ENCODE results near the gene CAMTA1.
"Not testable (repeated sequence)": the region's sequence is repeated elsewhere in the genome, so short reads cannot be mapped to it uniquely, and the experiment has no call there.

The CAMTA1 gene

GRCh38 chr1:6785318-6785727 lies at the start of gene CAMTA1:
Gene CAMTA1 (plus strand): TSS chr1:6785454. CDS start chr1:6785531, 77 bp downstream.
- Histone ChIP-seq H3K9me3 (replicated peaks in 1 of 11) (0 out of 22 replicates have a peak, but pooled peaks cover 0 to 12% (median 0%) of the 10 kb centered on the region in 11 experiments), H3K4me2 (peak within 1 kb of the TSS; percentile 88 to 99 (median 96)), H4K20me1 (peaks cover 37 to 46% (median 44%) of the 10 kb centered on the region in 11 experiments; a peak in 21 of 22 replicates), H3K27me3 (no peaks in the 10 kb centered on the region), H3K4me1 (peaks cover 45 to 60% (median 55%) of the 10 kb centered on the region in 10 experiments), H3K4me3 (peak within 1 kb of the TSS; percentile 76 to 98 (median 94)), H3K36me3 (peaks cover 0 to 11% (median 3%) of the 10 kb centered on the region in 11 experiments; a peak in 8 of 22 replicates), H3K9ac (peak within 1 kb of the TSS; percentile 91 to 99 (median 95)), H3K27ac (peak within 1 kb of the TSS; percentile 87 to 99 (median 96))
- TF ChIP-seq Cebpa-rat (IDR thresholded peaks at IDR 0.05), result no peak

- H3K9ac ChIP-seq, result no peak overlapping the region
- H3K27me3 ChIP-seq, result no peaks in the 10 kb centered on the region
- H3K36me3 ChIP-seq, result no peaks in the 10 kb centered on the region
- H3K4me3 ChIP-seq, result no peak overlapping the region
- no peak overlapping the region for H3K4me2 ChIP-seq
- H3K9me3 ChIP-seq (replicated peaks in 1 of 11), result no peaks in the 10 kb centered on the region
- H3K27ac ChIP-seq, result no peak overlapping the region
- H3K4me1 ChIP-seq, result peaks cover 14 to 33% (median 20%) of the 10 kb centered on the region in 10 experiments
- H4K20me1 ChIP-seq, result no peaks in the 10 kb centered on the region
- no peak for TF ChIP-seq Cebpa-rat (IDR thresholded peaks at IDR 0.05)
These were observed 46.1 kb upstream of the CAMTA1 start for GRCh38 chr1:6738987-6739676.

GRCh38 chr1:6742676-6743188 lies 42.5 kb upstream of the CAMTA1 start:
- not testable (repeated sequence) for H4K20me1 ChIP-seq; H3K36me3 ChIP-seq; H3K9me3 ChIP-seq (replicated peaks in 1 of 11); H3K27me3 ChIP-seq
- Histone ChIP-seq H3K9ac (peak overlapping the region in 8 of 11 experiments; percentile 60 to 79 (median 75); a peak in 11 of 22 replicates), H3K27ac (peak overlapping the region in 9 of 11 experiments; percentile 61 to 91 (median 83); a peak in 16 of 22 replicates), H3K4me3 (peak overlapping the region in 5 of 10 experiments; percentile 9 to 54 (median 37); a peak in 4 of 20 replicates), H3K4me2 (peak overlapping the region; percentile 59 to 92 (median 82)), H3K4me1 (peaks cover 15 to 38% (median 29%) of the 10 kb centered on the region in 10 experiments)

- H3K27ac ChIP-seq, result peak overlapping the region; percentile 4 to 91 (median 81); a peak in 20 of 22 replicates
- H3K36me3 ChIP-seq, result no peaks in the 10 kb centered on the region
- H3K27me3 ChIP-seq, result no peaks in the 10 kb centered on the region
- peak overlapping the region; percentile 59 to 92 (median 82) for H3K4me2 ChIP-seq
- H4K20me1 ChIP-seq, result no peaks in the 10 kb centered on the region
- peaks cover 0 to 6% (median 0%) of the 10 kb centered on the region in 11 experiments; a peak in 8 of 22 replicates for H3K9me3 ChIP-seq (replicated peaks in 1 of 11)
- H3K4me1 ChIP-seq, result peaks cover 15 to 38% (median 29%) of the 10 kb centered on the region in 10 experiments
- H3K4me3 ChIP-seq, result peak overlapping the region in 7 of 10 experiments; percentile 6 to 54 (median 35); a peak in 11 of 20 replicates
- no peak for TF ChIP-seq Cebpa-rat (IDR thresholded peaks at IDR 0.05)
- H3K9ac ChIP-seq, result peak overlapping the region in 10 of 11 experiments; percentile 7 to 79 (median 74); a peak in 19 of 22 replicates
These were observed 41.8 kb upstream of the CAMTA1 start for GRCh38 chr1:6743189-6744101.

- peak overlapping the region in 4 of 11 experiments; percentile 81 to 91 (median 87); a peak in 6 of 22 replicates for H3K27ac ChIP-seq
- H3K9me3 ChIP-seq (replicated peaks in 1 of 11), result peaks cover 0 to 17% (median 4%) of the 10 kb centered on the region in 11 experiments; a peak in 10 of 22 replicates
- no peaks in the 10 kb centered on the region for H3K36me3 ChIP-seq
- peaks cover 15 to 47% (median 29%) of the 10 kb centered on the region in 10 experiments for H3K4me1 ChIP-seq
- H3K4me2 ChIP-seq, result peak overlapping the region in 5 of 11 experiments; percentile 83 to 92 (median 87); a peak in 10 of 22 replicates
- no peak for TF ChIP-seq Cebpa-rat (IDR thresholded peaks at IDR 0.05)
- no peaks in the 10 kb centered on the region for H4K20me1 ChIP-seq
- no peak overlapping the region for H3K9ac ChIP-seq
- no peak overlapping the region for H3K4me3 ChIP-seq
- no peaks in the 10 kb centered on the region for H3K27me3 ChIP-seq
These were observed 40.2 kb upstream of the CAMTA1 start for GRCh38 chr1:6745073-6745472.

GRCh38 chr1:6747674-6748073 lies 37.6 kb upstream of the CAMTA1 start:
- Histone ChIP-seq H3K4me2 (no peak overlapping the region), H4K20me1 (no peaks in the 10 kb centered on the region), H3K36me3 (no peaks in the 10 kb centered on the region), H3K4me3 (no peak overlapping the region), H3K9me3 (replicated peaks in 1 of 11) (peaks cover 0 to 17% (median 4%) of the 10 kb centered on the region in 11 experiments; a peak in 10 of 22 replicates), H3K27me3 (no peaks in the 10 kb centered on the region), H3K27ac (no peak overlapping the region), H3K4me1 (peaks cover 14 to 58% (median 33%) of the 10 kb centered on the region in 10 experiments), H3K9ac (no peak overlapping the region)
- TF ChIP-seq Cebpa-rat (IDR thresholded peaks at IDR 0.05), result no peak

- Histone ChIP-seq H3K4me3 (no peak overlapping the region), H3K36me3 (no peaks in the 10 kb centered on the region), H3K27ac (no peak overlapping the region), H3K9me3 (replicated peaks in 1 of 11) (peaks cover 0 to 17% (median 4%) of the 10 kb centered on the region in 11 experiments; a peak in 10 of 22 replicates), H3K4me1 (peaks cover 0 to 30% (median 5%) of the 10 kb centered on the region in 10 experiments; a peak in 11 of 20 replicates), H4K20me1 (no peaks in the 10 kb centered on the region), H3K27me3 (no peaks in the 10 kb centered on the region), H3K9ac (no peak overlapping the region), H3K4me2 (no peak overlapping the region)
- no peak for TF ChIP-seq Cebpa-rat (IDR thresholded peaks at IDR 0.05)
These were observed 34.8 kb upstream of the CAMTA1 start for GRCh38 chr1:6750490-6750889.

- Histone ChIP-seq H3K4me2 (no peak overlapping the region), H3K9me3 (replicated peaks in 1 of 11) (peaks cover 0 to 10% (median 4%) of the 10 kb centered on the region in 11 experiments; a peak in 9 of 22 replicates), H3K27me3 (no peaks in the 10 kb centered on the region), H3K4me1 (peaks cover 0 to 22% (median 4%) of the 10 kb centered on the region in 10 experiments; a peak in 10 of 20 replicates), H3K4me3 (no peak overlapping the region), H3K27ac (no peak overlapping the region), H4K20me1 (no peaks in the 10 kb centered on the region), H3K9ac (no peak overlapping the region), H3K36me3 (no peaks in the 10 kb centered on the region)
- TF ChIP-seq Cebpa-rat (IDR thresholded peaks at IDR 0.05), result no peak
These were observed 31.7 kb upstream of the CAMTA1 start for GRCh38 chr1:6753320-6754140.

Data from BLaER1 treated with 17β-estradiol and CSF1 and Interleukin-3, amounts not matched to agents 10 nM and 100 nM (cell line).